ENCODE results near the gene CD248.

GRCh38 chr11:66325263-66325671 lies 8.4 kb upstream of the CD248 start:
- TF ChIP-seq CTCF (IDR thresholded peaks at IDR 0.05) (no peak), POLR2AphosphoS5 (IDR thresholded peaks at IDR 0.05; ENCODE audit: low read depth, low read length) (no peak), REST (IDR thresholded peaks at IDR 0.05; ENCODE audit: insufficient read depth in 1 of 2, low read depth in 2 of 2, low read length in 1 of 2) (no peak), TCF7L2 (IDR thresholded peaks at IDR 0.05; ENCODE audit: low read depth, low read length) (no peak)

Data from Panc1 (cell line).